ENCODE measurements around the gene FER.

Gene FER

DNA sequence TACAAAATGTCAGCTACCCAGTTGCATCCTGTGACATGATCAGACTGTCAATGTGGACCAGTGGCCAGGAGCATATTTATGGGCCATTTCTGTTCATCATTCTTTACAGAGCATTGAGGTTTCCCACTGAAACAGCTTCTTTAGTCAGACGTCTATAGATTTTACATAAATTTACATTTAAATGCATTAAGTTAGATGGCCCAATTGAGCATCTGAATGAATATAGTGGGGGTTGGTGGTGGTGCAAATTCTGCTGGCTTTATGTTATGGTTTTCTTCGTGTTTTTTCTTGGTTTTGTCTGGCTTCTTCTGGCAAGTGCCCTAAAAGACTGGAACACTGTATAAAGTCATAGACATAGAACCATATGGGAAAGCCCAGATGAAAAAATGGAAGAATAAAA is 448.0 kb downstream of the FER start:
- in situ Hi-C loops (cut with MboI; ENCODE audit: low sequenced_read_pairs, unreplicated experiment), result no loop called here
- TF ChIP-seq, protein P1, sequence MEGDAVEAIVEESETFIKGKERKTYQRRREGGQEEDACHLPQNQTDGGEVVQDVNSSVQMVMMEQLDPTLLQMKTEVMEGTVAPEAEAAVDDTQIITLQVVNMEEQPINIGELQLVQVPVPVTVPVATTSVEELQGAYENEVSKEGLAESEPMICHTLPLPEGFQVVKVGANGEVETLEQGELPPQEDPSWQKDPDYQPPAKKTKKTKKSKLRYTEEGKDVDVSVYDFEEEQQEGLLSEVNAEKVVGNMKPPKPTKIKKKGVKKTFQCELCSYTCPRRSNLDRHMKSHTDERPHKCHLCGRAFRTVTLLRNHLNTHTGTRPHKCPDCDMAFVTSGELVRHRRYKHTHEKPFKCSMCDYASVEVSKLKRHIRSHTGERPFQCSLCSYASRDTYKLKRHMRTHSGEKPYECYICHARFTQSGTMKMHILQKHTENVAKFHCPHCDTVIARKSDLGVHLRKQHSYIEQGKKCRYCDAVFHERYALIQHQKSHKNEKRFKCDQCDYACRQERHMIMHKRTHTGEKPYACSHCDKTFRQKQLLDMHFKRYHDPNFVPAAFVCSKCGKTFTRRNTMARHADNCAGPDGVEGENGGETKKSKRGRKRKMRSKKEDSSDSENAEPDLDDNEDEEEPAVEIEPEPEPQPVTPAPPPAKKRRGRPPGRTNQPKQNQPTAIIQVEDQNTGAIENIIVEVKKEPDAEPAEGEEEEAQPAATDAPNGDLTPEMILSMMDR (IDR thresholded peaks at IDR 0.05; ENCODE audit: borderline replicate concordance, control extremely low read depth, extremely low read depth, insufficient read depth, missing control alignments), result no peak
- DNase-seq (ENCODE audit: low spot score), result no peak

- TF ChIP-seq, protein P1 (IDR thresholded peaks at IDR 0.05; ENCODE audit: borderline replicate concordance, control extremely low read depth, extremely low read depth, insufficient read depth, missing control alignments), result no peak
- in situ Hi-C loops (cut with MboI; ENCODE audit: low sequenced_read_pairs, unreplicated experiment), result no loop called here
- no peak for DNase-seq (ENCODE audit: low spot score)
Measured at GRCh38 chr5:109196087-109196822, 448.6 kb downstream of the FER start.

GRCh38 chr5:109196823-109197160 is 449.1 kb downstream of the FER start:
- in situ Hi-C loops (cut with MboI; ENCODE audit: low sequenced_read_pairs, unreplicated experiment), result no loop called here
- TF ChIP-seq, protein P1 (IDR thresholded peaks at IDR 0.05; ENCODE audit: borderline replicate concordance, control extremely low read depth, extremely low read depth, insufficient read depth, missing control alignments), result no peak
- no peak for DNase-seq (ENCODE audit: low spot score)

GRCh38 chr5:109199289-109199688 is 451.6 kb downstream of the FER start:
- DNase-seq (ENCODE audit: low spot score), result no peak
- TF ChIP-seq, protein P1 (IDR thresholded peaks at IDR 0.05; ENCODE audit: borderline replicate concordance, control extremely low read depth, extremely low read depth, insufficient read depth, missing control alignments), result no peak
- in situ Hi-C loops (cut with MboI; ENCODE audit: low sequenced_read_pairs, unreplicated experiment), result no loop called here

GRCh38 chr5:109199799-109200620 is 452.3 kb downstream of the FER start:
- TF ChIP-seq, protein P1 (IDR thresholded peaks at IDR 0.05; ENCODE audit: borderline replicate concordance, control extremely low read depth, extremely low read depth, insufficient read depth, missing control alignments), result no peak
- no peak for DNase-seq (ENCODE audit: low spot score)
- in situ Hi-C loops (cut with MboI; ENCODE audit: low sequenced_read_pairs, unreplicated experiment), result no loop called here

GRCh38 chr5:109215040-109215439 is 467.3 kb downstream of the FER start:
- DNase-seq (ENCODE audit: low spot score), result no peak
- in situ Hi-C loops (cut with MboI; ENCODE audit: low sequenced_read_pairs, unreplicated experiment), result no loop called here
- TF ChIP-seq, protein P1 (IDR thresholded peaks at IDR 0.05; ENCODE audit: borderline replicate concordance, control extremely low read depth, extremely low read depth, insufficient read depth, missing control alignments), result no peak
